Cardiac septum (tissue), 1 donor: ENCODE results near the gene GSTK1. TPM values are rescaled to one million over a fixed set of nuclear protein-coding genes. Genes with fewer than 3 reads are reported as not detected.

ENCODE experiments used
- total RNA-seq: library from RNA; stranded (reverse); fragmentation: NEBNext Ultra II Directional; extraction: Animal tissue kit (Norgen Biotek cat#: 25700); gene quantifications from one replicate; pipeline ENCODE4 v1.2.1, GENCODE V29; 2021
- donor health status: DM: no; HTN: no; CAD: no.

Gene GSTK1
- total RNA-seq, 1 donor from 2014 or later = 208 TPM

Other genes starting within 250 kb of the GSTK1 start
- not detected for gene OR9A2, start 236.3 kb upstream of the GSTK1 start, total RNA-seq
- not detected for gene OR6V1, start 211.1 kb upstream of the GSTK1 start, total RNA-seq
- gene PIP, start 131.4 kb upstream of the GSTK1 start, total RNA-seq = not detected
- gene TAS2R39, start 80.0 kb upstream of the GSTK1 start, total RNA-seq = not detected
- gene TAS2R40, start 41.4 kb upstream of the GSTK1 start, total RNA-seq = not detected
- gene TMEM139, start 21.5 kb downstream of the GSTK1 start, total RNA-seq = 6.9 TPM
- gene CASP2, start 24.9 kb downstream of the GSTK1 start, total RNA-seq = 12.6 TPM
- not detected for gene CLCN1, start 52.7 kb downstream of the GSTK1 start, total RNA-seq
- gene FAM131B, start 99.3 kb downstream of the GSTK1 start, total RNA-seq = 0.19 TPM
- 126 TPM for gene ZYX, start 117.9 kb downstream of the GSTK1 start, total RNA-seq
- not detected for gene EPHA1, start 145.4 kb downstream of the GSTK1 start, total RNA-seq
- gene TAS2R60, start 180.0 kb downstream of the GSTK1 start, total RNA-seq = not detected
- gene TAS2R41, start 214.4 kb downstream of the GSTK1 start, total RNA-seq = not detected